Measurements from ENCODE around the gene CCM2.

- TF ChIP-seq CTCF (IDR thresholded peaks at IDR 0.05) (no peak), POLR2A (IDR thresholded peaks at IDR 0.05) (no peak), EP300 (IDR thresholded peaks at IDR 0.05) (no peak)
Observed at GRCh38 chr7:45035371-45035770, 35.4 kb downstream of the CCM2 start.

All from ovary (tissue), 3 donors.